CD8-positive, alpha-beta memory T cell (primary cell): Measurements from ENCODE around the gene EEF2KMT. TPM values are rescaled to one million over a fixed set of nuclear protein-coding genes. Genes with fewer than 3 reads are reported as not detected.
"Not testable (repeated sequence)": the region's sequence is repeated elsewhere in the genome, so short reads cannot be mapped to it uniquely, and the experiment has no call there.

Experiments
- CTCF ChIA-PET: fragments of 350-600 bp; sonication (Branson Sonifier 250); formaldehyde crosslinking; loops from one replicate; lab custom pipeline; 2021; ENCODE audit warnings: antibody characterized with exemption; lab: Charles Lee
- POLR2A ChIA-PET: fragments of 350-600 bp; sonication (Branson Sonifier 250); formaldehyde crosslinking; loops from one replicate; lab custom pipeline; 2021; ENCODE audit warnings: antibody characterized with exemption; lab: Charles Lee
- DNase-seq, 5 donors: peaks; one replicate each; pipeline versions ENCODE4 v3.0.0 to v3.0.0-alpha.2; 2020 to 2022; ENCODE audit warnings: mixed read lengths in 1 of 5
- H3K27ac ChIP-seq: one replicate; pipeline ENCODE4 v1.7.0; 2013; ENCODE audit warnings: low read depth, mild to moderate bottlenecking, low read length, moderate library complexity
- H3K27me3 ChIP-seq: 2 replicates; pipeline ENCODE4 v1.7.0; 2013; ENCODE audit warnings: low read length, mild to moderate bottlenecking; ENCODE audit not compliant: insufficient read depth, poor library complexity, severe bottlenecking
- H3K36me3 ChIP-seq: 2 replicates; pipeline ENCODE4 v1.7.0; 2013; ENCODE audit warnings: mild to moderate bottlenecking, low read length, moderate library complexity; ENCODE audit not compliant: insufficient read depth
- H3K4me1 ChIP-seq: 2 replicates; pipeline ENCODE4 v1.7.0; 2013; ENCODE audit warnings: mild to moderate bottlenecking, low read length, moderate library complexity; ENCODE audit not compliant: insufficient read depth
- H3K4me3 ChIP-seq: 2 replicates; pipeline ENCODE4 v1.7.0; 2013; ENCODE audit warnings: mild to moderate bottlenecking, low read length
- H3K9me3 ChIP-seq: 2 replicates; pipeline ENCODE4 v1.7.0; 2013; ENCODE audit warnings: mild to moderate bottlenecking, low read length
- H3K27ac Mint-ChIP-seq, 8 donors: one replicate each; pipeline ENCODE4 v1.8.0; 2020 to 2021; ENCODE audit warnings: mixed read lengths in 8 of 8, mild to moderate bottlenecking in 6 of 8, inconsistent platforms in 3 of 8, moderate library complexity in 3 of 8
- H3K27me3 Mint-ChIP-seq, 2 donors: one replicate each; pipeline ENCODE4 v1.8.0; 2020 to 2021; ENCODE audit warnings: mixed read lengths in 2 of 2, mild to moderate bottlenecking in 1 of 2, moderate library complexity in 1 of 2
- H3K36me3 Mint-ChIP-seq, 3 donors: one replicate each; pipeline ENCODE4 v1.8.0; 2020 to 2021; ENCODE audit warnings: mixed read lengths in 3 of 3, inconsistent platforms in 1 of 3, mild to moderate bottlenecking in 1 of 3
- H3K4me1 Mint-ChIP-seq, 3 donors: one replicate each; pipeline ENCODE4 v1.8.0; 2020 to 2021; ENCODE audit warnings: mixed read lengths in 3 of 3, inconsistent platforms in 1 of 3, mild to moderate bottlenecking in 1 of 3
- H3K4me3 Mint-ChIP-seq, 7 donors: one replicate each; pipeline ENCODE4 v1.8.0; 2020 to 2021; ENCODE audit warnings: mixed read lengths in 7 of 7, mild to moderate bottlenecking in 6 of 7, moderate library complexity in 4 of 7, inconsistent platforms in 2 of 7
- H3K9me3 Mint-ChIP-seq, 5 donors: one replicate each; pipeline ENCODE4 v1.8.0; 2020 to 2022; ENCODE audit warnings: mixed read lengths in 5 of 5, mild to moderate bottlenecking in 3 of 5, moderate library complexity in 2 of 5, inconsistent platforms in 1 of 5
- polyA plus RNA-seq: library from polyadenylated mRNA; unstranded; fragments of 300-500 nt; fragmentation: Illumina TruSeq; gene quantifications from one replicate; pipeline ENCODE4 v1.2.3, GENCODE V29; 2021
- total RNA-seq, 2 experiments: library from RNA; stranded (reverse); gene quantifications; one replicate each; pipeline ENCODE4 v1.2.3, GENCODE V29; 2021

The EEF2KMT gene
- total and polyA plus RNA-seq, 3 experiments from 2014 or later: 17.1 to 30.9 (median 29.1) TPM

GRCh38 chr16:5089911-5090555 lies 7.6 kb downstream of the EEF2KMT start:
- H3K27me3 ChIP-seq, H3K4me3 Mint-ChIP-seq, H3K27ac Mint-ChIP-seq, H3K27me3 Mint-ChIP-seq, H3K36me3 ChIP-seq, H3K9me3 ChIP-seq, CTCF ChIA-PET, H3K4me1 ChIP-seq, H3K4me1 Mint-ChIP-seq, DNase-seq, H3K27ac ChIP-seq, H3K9me3 Mint-ChIP-seq, H3K4me3 ChIP-seq: not testable (repeated sequence)
- POLR2A ChIA-PET: interaction anchor here (0.6 kb wide), 1 partner anchor 33 kb away, joined by 3 read pairs; no protein-coding TSS in a partner anchor
- H3K36me3 Mint-ChIP-seq: peaks cover 0 to 54% (median 2%) of the 10 kb centered on the region in 3 donors

- H3K27ac ChIP-seq, H3K27me3 ChIP-seq, CTCF ChIA-PET, H3K9me3 ChIP-seq, H3K4me1 ChIP-seq, H3K27ac Mint-ChIP-seq, H3K4me1 Mint-ChIP-seq, H3K4me3 Mint-ChIP-seq, H3K4me3 ChIP-seq, H3K27me3 Mint-ChIP-seq, H3K9me3 Mint-ChIP-seq, H3K36me3 ChIP-seq, DNase-seq, POLR2A ChIA-PET: not testable (repeated sequence)
- peaks cover 0 to 64% (median 4%) of the 10 kb centered on the region in 3 donors for H3K36me3 Mint-ChIP-seq
Measured at GRCh38 chr16:5088936-5089335, 8.7 kb downstream of the EEF2KMT start.

GRCh38 chr16:5088086-5088790 lies 9.4 kb downstream of the EEF2KMT start:
- H3K36me3 ChIP-seq, H3K4me1 Mint-ChIP-seq, H3K9me3 ChIP-seq, H3K27ac Mint-ChIP-seq, H3K27me3 Mint-ChIP-seq, DNase-seq, POLR2A ChIA-PET, H3K27me3 ChIP-seq, CTCF ChIA-PET, H3K27ac ChIP-seq, H3K4me1 ChIP-seq, H3K4me3 ChIP-seq, H3K4me3 Mint-ChIP-seq, H3K9me3 Mint-ChIP-seq: not testable (repeated sequence)
- H3K36me3 Mint-ChIP-seq: peaks cover 0 to 67% (median 4%) of the 10 kb centered on the region in 3 donors

GRCh38 chr16:5085716-5086115 lies 11.9 kb downstream of the EEF2KMT start:
- H3K27me3 ChIP-seq, H3K27me3 Mint-ChIP-seq, H3K4me1 Mint-ChIP-seq, H3K4me3 ChIP-seq, POLR2A ChIA-PET, CTCF ChIA-PET, H3K9me3 ChIP-seq, H3K27ac ChIP-seq, DNase-seq, H3K9me3 Mint-ChIP-seq, H3K4me1 ChIP-seq, H3K36me3 ChIP-seq, H3K4me3 Mint-ChIP-seq: not testable (repeated sequence)
- Mint-ChIP-seq H3K27ac (peak overlapping the region in 1 of 8 donors; percentile 64), H3K36me3 (peaks cover 0 to 81% (median 4%) of the 10 kb centered on the region in 3 donors)

GRCh38 chr16:5084802-5085201 lies 12.8 kb downstream of the EEF2KMT start:
- H3K9me3 ChIP-seq, H3K27me3 ChIP-seq, H3K36me3 ChIP-seq, H3K4me3 ChIP-seq, H3K4me1 ChIP-seq, H3K27ac ChIP-seq, POLR2A ChIA-PET, H3K9me3 Mint-ChIP-seq, H3K4me3 Mint-ChIP-seq, H3K4me1 Mint-ChIP-seq, H3K27me3 Mint-ChIP-seq: not testable (repeated sequence)
- peak overlapping the region in 3 of 8 donors; percentile 12 to 63 (median 36) for H3K27ac Mint-ChIP-seq
- CTCF ChIA-PET: interaction anchor here (0.8 to 1.1 kb wide), 4 partner anchors 9 to 28 kb away, joined by 3 to 7 read pairs (median 4); no protein-coding TSS in a partner anchor
- peak; percentile 26 to 64 (median 33) for DNase-seq
- peaks cover 0 to 79% (median 4%) of the 10 kb centered on the region in 3 donors for H3K36me3 Mint-ChIP-seq

- H3K27me3 Mint-ChIP-seq, H3K4me1 ChIP-seq, H3K9me3 ChIP-seq, H3K4me3 ChIP-seq, H3K27ac ChIP-seq, H3K4me3 Mint-ChIP-seq, DNase-seq, POLR2A ChIA-PET, H3K27me3 ChIP-seq, H3K4me1 Mint-ChIP-seq, H3K36me3 ChIP-seq, H3K9me3 Mint-ChIP-seq: not testable (repeated sequence)
- H3K27ac Mint-ChIP-seq: peak overlapping the region in 2 of 8 donors; percentile 46 to 57
- peaks cover 0 to 79% (median 5%) of the 10 kb centered on the region in 3 donors for H3K36me3 Mint-ChIP-seq
- CTCF ChIA-PET: interaction anchor here (0.8 to 1.1 kb wide), 4 partner anchors 9 to 28 kb away, joined by 3 to 7 read pairs (median 4); no protein-coding TSS in a partner anchor
Measured at GRCh38 chr16:5084099-5084731, 13.4 kb downstream of the EEF2KMT start.

GRCh38 chr16:5083646-5084045 lies 13.9 kb downstream of the EEF2KMT start:
- H3K9me3 Mint-ChIP-seq, DNase-seq, H3K4me1 ChIP-seq, CTCF ChIA-PET, H3K9me3 ChIP-seq, H3K4me3 ChIP-seq, POLR2A ChIA-PET, H3K27me3 ChIP-seq, H3K4me1 Mint-ChIP-seq, H3K4me3 Mint-ChIP-seq, H3K27me3 Mint-ChIP-seq, H3K36me3 ChIP-seq, H3K27ac ChIP-seq: not testable (repeated sequence)
- Mint-ChIP-seq H3K27ac (peak overlapping the region in 2 of 8 donors; percentile 35 to 46), H3K36me3 (peaks cover 0 to 79% (median 5%) of the 10 kb centered on the region in 3 donors)

- H3K36me3 ChIP-seq, H3K27ac ChIP-seq, H3K9me3 ChIP-seq, H3K4me1 Mint-ChIP-seq, H3K4me3 ChIP-seq, DNase-seq, H3K9me3 Mint-ChIP-seq, H3K4me1 ChIP-seq, H3K4me3 Mint-ChIP-seq, H3K27ac Mint-ChIP-seq, POLR2A ChIA-PET, H3K27me3 Mint-ChIP-seq, H3K27me3 ChIP-seq: not testable (repeated sequence)
- peaks cover 0 to 81% (median 9%) of the 10 kb centered on the region in 3 donors for H3K36me3 Mint-ChIP-seq
- CTCF ChIA-PET: interaction anchor here (1.2 kb wide), 1 partner anchor 11 kb away, joined by 3 read pairs; no protein-coding TSS in a partner anchor
Measured at GRCh38 chr16:5080996-5081395, 16.6 kb downstream of the EEF2KMT start.
